ENCODE data around the gene TNFRSF13B.

GRCh38 chr17:16953841-16954240, 18.1 kb downstream of the TNFRSF13B start:
- TF ChIP-seq CTCF (IDR thresholded peaks at IDR 0.05) (no peak), POLR2AphosphoS5 (IDR thresholded peaks at IDR 0.05) (no peak)
